ENCODE data around the gene GPI.

DNA sequence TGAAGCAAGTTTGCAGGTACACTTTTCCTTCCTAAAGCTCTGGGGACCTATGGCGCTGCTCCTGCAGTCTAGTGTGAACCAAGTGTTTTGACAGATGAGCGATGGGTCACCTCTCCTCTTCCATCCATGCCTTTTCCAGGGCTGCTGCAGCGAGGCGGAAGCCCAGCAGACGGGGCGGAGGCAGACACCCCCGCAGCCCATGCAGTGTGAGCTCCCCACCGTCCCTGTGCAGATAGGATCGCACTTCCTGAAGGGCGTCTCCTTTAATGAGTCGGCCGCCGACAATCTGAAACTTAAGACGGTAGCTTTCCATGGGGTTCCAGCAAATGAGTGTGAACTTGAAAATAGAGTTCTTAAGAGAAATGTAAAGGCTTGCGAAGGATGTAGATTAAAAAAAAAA lies 37.1 kb upstream of the GPI start:
- TF ChIP-seq EZH2 (IDR thresholded peaks at IDR 0.05) (no peak), FOXP2 (optimal IDR thresholded peaks at IDR 0.05; ENCODE audit: control extremely low read depth, extremely low read length, insufficient read depth) (no peak), POLR2AphosphoS5 (IDR thresholded peaks at IDR 0.05; ENCODE audit: borderline replicate concordance, low read depth, low read length) (no peak)
